IPS DF 6.9 (cell line): Measurements from ENCODE around the gene WDFY4.
"Not testable (repeated sequence)": the region's sequence is repeated elsewhere in the genome, so short reads cannot be mapped to it uniquely, and the experiment has no call there.

Source experiments
- DNase-seq: peaks from one replicate; pipeline ENCODE4 v3.0.0-alpha.2; 2013; ENCODE audit warnings: low read depth, low spot score
- H3K27ac ChIP-seq: one replicate; pipeline ENCODE4 v1.5.1; 2013; ENCODE audit warnings: low read length, control low read depth
- H3K27me3 ChIP-seq: 2 replicates; pipeline ENCODE4 v1.6.1; 2013; ENCODE audit warnings: mild to moderate bottlenecking, low read length; ENCODE audit not compliant: control insufficient read depth, insufficient read depth
- H3K36me3 ChIP-seq: 2 replicates; pipeline ENCODE4 v1.6.1; 2013; ENCODE audit warnings: low read length; ENCODE audit not compliant: control insufficient read depth, insufficient read depth
- H3K4me1 ChIP-seq: 2 replicates; pipeline ENCODE4 v1.6.1; 2013; ENCODE audit warnings: low read length; ENCODE audit not compliant: control insufficient read depth, insufficient read depth
- H3K4me3 ChIP-seq: 2 replicates; pipeline ENCODE4 v1.5.1; 2013; ENCODE audit warnings: mild to moderate bottlenecking, low read length
- H3K9me3 ChIP-seq: 2 replicates; pipeline ENCODE4 v1.6.1; 2013; ENCODE audit warnings: low read length, inconsistent platforms; ENCODE audit not compliant: control insufficient read depth, insufficient read depth
- WGBS: extraction: QIAGEN DNeasy Blood & Tissue Kit; methylation state at CpG from one replicate; pipeline ENCODE4 v1.1.7; 2013; ENCODE audit warnings: mixed read lengths, missing lambda C conversion rate; ENCODE audit not compliant: insufficient read length, insufficient coverage; 5-methylcytosine and 5-hydroxymethylcytosine counted together

WDFY4 gene

DNA sequence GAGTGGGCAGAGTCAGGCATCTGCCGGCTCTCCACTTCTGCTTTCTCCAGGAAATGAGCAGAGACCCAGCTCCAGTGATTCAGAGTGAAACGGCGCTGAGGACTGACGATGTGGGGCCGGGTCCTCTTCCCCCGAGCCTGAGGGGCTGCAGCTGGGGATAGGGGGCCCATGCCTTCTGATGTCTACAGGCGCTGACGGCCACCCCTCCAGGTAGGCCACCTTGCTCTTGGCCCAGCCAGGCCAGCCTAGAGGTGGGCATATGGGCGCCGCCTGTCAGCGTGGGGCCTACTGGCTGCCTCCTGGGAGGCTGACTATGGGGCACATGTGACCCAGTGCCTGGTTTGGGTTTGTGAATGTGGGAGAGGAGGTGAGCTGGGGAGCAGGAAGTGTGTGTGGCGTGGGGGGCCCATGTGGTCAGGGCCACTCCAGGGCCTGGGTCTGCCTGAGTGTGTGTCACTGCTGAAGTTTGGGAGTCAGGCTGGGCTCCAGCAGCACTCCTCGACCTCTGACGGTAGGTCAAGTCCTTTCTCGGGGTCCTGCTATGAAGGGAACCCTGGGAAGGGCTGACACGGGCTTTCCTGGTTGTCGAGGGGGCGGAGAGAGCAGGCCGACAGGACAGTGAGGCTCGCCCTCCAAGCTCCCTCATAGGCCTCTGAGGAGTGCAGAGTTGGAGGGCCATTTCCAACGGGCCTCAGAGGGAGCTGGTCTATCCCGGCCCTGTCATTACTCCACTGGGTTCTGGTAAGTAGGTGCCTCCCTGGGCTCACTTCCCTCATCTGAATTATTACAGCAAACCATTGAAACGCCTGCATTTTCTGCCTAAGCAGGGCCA is at the start of gene WDFY4:
TSS of gene WDFY4 (plus strand) at position 82 of the 832 bp plus-strand sequence. CDS start 24,860 bp downstream, outside the sequence.
- Histone ChIP-seq H3K27me3 (no peaks in the 10 kb centered on the region), H3K9me3 (no peaks in the 10 kb centered on the region), H3K4me3 (no peak within 1 kb of the TSS), H3K4me1 (no peaks in the 10 kb centered on the region), H3K36me3 (no peaks in the 10 kb centered on the region), H3K27ac (no peak within 1 kb of the TSS)
- no peak for DNase-seq
- WGBS = no CpG with 5 or more reads among the region's 23 CpGs

- WGBS = no CpG with 5 or more reads among the region's 8 CpGs
- no peaks in the 10 kb centered on the region for H3K9me3 ChIP-seq
- DNase-seq = no peak
- no peaks in the 10 kb centered on the region for H3K27me3 ChIP-seq
- H3K4me3 ChIP-seq = no peak overlapping the region
- no peak overlapping the region for H3K27ac ChIP-seq
- H3K4me1 ChIP-seq = no peaks in the 10 kb centered on the region
- no peaks in the 10 kb centered on the region for H3K36me3 ChIP-seq
These were observed 49.6 kb upstream of the WDFY4 start for GRCh38 chr10:48634984-48635557.

DNA sequence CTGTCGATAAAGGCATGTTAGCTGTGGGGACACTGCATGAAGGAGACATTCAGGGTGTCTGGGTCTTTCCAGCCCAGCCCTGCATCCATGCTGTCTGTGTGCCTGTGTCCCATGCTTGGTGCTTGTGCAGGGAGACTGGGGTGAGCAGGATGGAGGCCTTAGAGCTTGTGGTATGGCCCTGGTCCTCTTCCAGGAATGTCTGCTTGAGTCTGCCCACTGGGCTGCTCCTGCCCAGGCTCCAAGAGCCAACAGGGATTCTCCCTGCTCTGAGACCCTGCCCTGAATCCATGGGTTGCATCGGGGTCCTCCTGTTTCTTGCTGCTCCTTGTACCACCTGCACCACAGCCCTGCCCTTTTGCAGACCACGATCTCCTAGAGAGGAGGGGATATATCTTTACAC is 48.4 kb upstream of the WDFY4 start:
- Histone ChIP-seq H3K9me3 (no peaks in the 10 kb centered on the region), H3K4me3 (no peak overlapping the region), H3K4me1 (no peaks in the 10 kb centered on the region), H3K27ac (no peak overlapping the region), H3K36me3 (no peaks in the 10 kb centered on the region), H3K27me3 (no peaks in the 10 kb centered on the region)
- no CpG with 5 or more reads among the region's 3 CpGs for WGBS
- no peak for DNase-seq

DNA sequence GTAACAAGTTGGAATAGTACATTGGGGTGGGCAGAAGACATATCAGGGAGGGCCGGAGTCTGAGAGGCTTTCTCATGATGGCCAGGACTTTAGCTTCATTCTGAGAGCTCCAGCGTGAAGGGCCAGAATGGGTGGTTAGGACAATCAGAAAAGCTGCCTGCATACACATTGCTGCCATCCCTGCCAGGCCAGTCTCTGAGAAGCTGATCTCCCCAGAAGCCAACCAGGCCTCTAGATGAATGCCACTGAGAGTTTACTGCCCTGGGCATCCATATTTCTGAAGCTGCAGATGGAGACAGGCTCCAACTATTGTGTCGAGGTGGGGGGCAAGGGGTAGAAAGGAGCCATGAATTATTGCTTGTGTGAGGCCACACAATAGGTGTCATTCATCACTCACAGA is 47.8 kb upstream of the WDFY4 start:
- Histone ChIP-seq H3K36me3 (no peaks in the 10 kb centered on the region), H3K27me3 (no peaks in the 10 kb centered on the region), H3K9me3 (no peaks in the 10 kb centered on the region), H3K4me1 (no peaks in the 10 kb centered on the region), H3K27ac (no peak overlapping the region), H3K4me3 (no peak overlapping the region)
- no CpG with 5 or more reads among the region's 3 CpGs for WGBS
- DNase-seq = no peak

GRCh38 chr10:48638158-48638557 is 46.5 kb upstream of the WDFY4 start:
- no peak for DNase-seq
- Histone ChIP-seq H3K27me3 (no peaks in the 10 kb centered on the region), H3K4me1 (no peaks in the 10 kb centered on the region), H3K9me3 (no peaks in the 10 kb centered on the region), H3K4me3 (no peak overlapping the region), H3K27ac (no peak overlapping the region), H3K36me3 (no peaks in the 10 kb centered on the region)
- WGBS = no CpG with 5 or more reads among the region's 4 CpGs

DNA sequence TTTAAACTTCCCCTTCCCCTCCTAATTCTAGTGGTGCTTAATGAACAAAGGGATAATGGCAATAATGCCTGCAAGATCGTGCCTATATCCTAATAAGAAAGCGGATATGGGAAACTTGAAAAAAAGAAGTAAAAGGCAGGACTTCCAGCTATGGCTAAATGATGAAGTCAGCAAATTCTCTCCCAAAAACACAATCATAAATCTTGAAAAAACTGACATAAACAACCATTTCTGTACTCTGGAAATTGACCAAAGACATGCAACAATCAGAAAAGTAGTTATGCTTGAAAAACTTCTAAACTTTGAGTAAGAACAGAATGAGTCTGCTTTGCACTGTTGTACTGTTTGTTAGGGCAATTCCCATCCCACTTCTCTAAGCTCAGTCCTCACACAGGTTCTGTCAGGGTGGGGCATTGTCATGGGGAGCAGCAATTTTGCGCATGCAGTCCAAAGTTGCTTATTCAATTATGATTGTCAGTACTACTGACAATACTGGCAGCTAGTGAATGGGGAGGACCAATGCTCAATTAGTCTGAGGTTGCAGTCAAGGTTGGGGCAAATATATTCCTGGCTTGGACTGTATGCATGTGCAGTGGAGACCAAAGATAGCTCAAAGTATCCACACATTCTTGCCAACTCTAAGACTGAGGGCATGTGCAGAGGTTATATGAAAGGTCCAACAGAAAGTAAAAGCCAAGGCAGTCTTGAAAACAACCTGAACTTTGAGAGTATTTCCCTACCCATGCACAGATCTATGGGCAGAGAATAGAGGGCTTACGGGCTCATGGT is 45.7 kb upstream of the WDFY4 start:
- DNase-seq = no peak
- Histone ChIP-seq H3K9me3 (no peaks in the 10 kb centered on the region), H3K4me3 (no peak overlapping the region), H3K27me3 (no peaks in the 10 kb centered on the region), H3K36me3 (no peaks in the 10 kb centered on the region), H3K27ac (no peak overlapping the region), H3K4me1 (no peaks in the 10 kb centered on the region)
- no CpG with 5 or more reads among the region's 4 CpGs for WGBS

DNA sequence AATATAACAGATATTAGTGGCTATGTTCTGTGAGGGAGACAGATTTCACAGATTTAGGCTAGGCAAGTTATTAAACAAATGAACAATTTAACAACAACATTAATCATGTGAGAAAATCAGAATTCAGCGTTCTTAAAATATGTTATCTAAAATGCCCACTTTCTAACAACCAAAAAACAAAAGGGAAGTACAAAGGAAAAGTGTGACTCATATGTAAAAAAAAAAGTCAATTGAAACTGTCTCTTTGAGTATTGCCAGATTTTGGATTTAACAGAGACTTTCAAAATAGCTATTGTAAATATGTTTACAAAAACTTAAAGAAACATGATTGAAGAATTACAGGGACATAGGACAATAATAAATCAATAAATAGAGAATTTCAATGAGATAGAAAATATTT is 45.0 kb upstream of the WDFY4 start:
- no CpG with 5 or more reads among the region's 1 CpG for WGBS
- no peak for DNase-seq
- Histone ChIP-seq H3K9me3 (no peaks in the 10 kb centered on the region), H3K27me3 (no peaks in the 10 kb centered on the region), H3K4me1 (no peaks in the 10 kb centered on the region), H3K27ac (no peak overlapping the region), H3K4me3 (no peak overlapping the region), H3K36me3 (no peaks in the 10 kb centered on the region)

DNA sequence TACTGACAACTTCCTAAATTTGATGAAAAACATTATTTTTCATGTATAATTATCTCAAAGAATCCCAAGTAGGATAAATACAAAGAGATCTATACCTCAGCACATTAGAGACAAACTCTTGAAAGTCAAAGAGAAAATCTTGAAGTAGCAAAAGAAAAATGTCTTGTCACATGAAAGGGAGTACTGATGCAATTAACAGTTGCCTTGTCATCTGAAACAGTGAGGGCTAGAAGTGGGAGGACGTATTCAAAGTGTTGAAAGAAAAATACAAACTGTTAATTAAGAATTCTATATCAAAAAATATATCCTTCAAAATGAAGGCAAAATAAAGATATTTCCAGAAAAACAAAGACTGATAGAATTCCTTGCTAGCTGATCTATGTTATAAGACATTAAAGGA is 44.3 kb upstream of the WDFY4 start:
- Histone ChIP-seq H3K4me1 (no peaks in the 10 kb centered on the region), H3K9me3 (no peaks in the 10 kb centered on the region), H3K36me3 (no peaks in the 10 kb centered on the region), H3K27me3 (no peaks in the 10 kb centered on the region), H3K27ac (no peak overlapping the region), H3K4me3 (no peak overlapping the region)
- DNase-seq = no peak
- no CpG with 5 or more reads among the region's 1 CpG for WGBS

DNA sequence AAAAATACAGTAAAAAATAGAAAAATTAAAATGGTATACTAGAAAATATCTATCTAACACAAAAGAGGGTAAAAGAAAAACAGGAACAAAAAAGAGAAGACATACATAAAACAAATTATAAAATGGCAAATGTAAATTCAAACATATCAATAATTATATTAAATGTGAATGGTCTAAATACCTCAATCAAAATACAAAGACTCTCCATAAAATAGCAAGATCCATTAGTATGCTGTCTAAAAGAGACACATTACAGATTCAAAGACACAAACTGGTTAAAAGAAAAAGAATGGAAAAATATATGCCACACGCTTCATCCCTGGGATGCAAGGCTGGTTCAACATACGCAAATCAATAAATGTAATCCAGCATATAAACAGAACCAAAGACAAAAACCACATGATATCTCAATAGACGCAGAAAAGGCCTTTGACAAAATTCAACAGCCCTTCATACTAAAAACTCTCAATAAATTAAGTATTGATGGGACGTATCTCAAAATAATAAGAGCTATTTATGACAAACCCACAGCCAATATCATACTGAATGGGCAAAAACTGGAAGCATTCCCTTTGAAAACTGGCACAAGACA is 43.5 kb upstream of the WDFY4 start:
- not testable (repeated sequence) for H3K9me3 ChIP-seq, H3K27me3 ChIP-seq, H3K27ac ChIP-seq, H3K4me3 ChIP-seq, DNase-seq, H3K4me1 ChIP-seq, H3K36me3 ChIP-seq
- WGBS = no CpG with 5 or more reads among the region's 4 CpGs

- no peaks in the 10 kb centered on the region for H3K4me1 ChIP-seq
- H3K9me3 ChIP-seq = no peaks in the 10 kb centered on the region
- no peak overlapping the region for H3K27ac ChIP-seq
- H3K4me3 ChIP-seq = no peak overlapping the region
- H3K36me3 ChIP-seq = no peaks in the 10 kb centered on the region
- no CpG with 5 or more reads among the region's 1 CpG for WGBS
- no peaks in the 10 kb centered on the region for H3K27me3 ChIP-seq
- no peak for DNase-seq
These were observed 39.1 kb upstream of the WDFY4 start for GRCh38 chr10:48645600-48645999.
